WERI-Rb-1 (cell line): ENCODE results near the gene CEP76.

Experiments used
- DNase-seq: peaks from one replicate; pipeline ENCODE4 v3.0.0-alpha.2; 2020
- H3K27ac ChIP-seq: fragments of 250-450 bp; sonication (Bioruptor Pico); 2 replicates; pipeline ENCODE4 v1.5.1; 2020; ENCODE audit warnings: mild to moderate bottlenecking, moderate library complexity
- H3K27me3 ChIP-seq: fragments of 250-450 bp; sonication (Bioruptor Pico); 2 replicates; pipeline ENCODE4 v1.5.1; 2021; ENCODE audit warnings: mild to moderate bottlenecking, low read depth, moderate library complexity; ENCODE audit not compliant: insufficient read depth, severe bottlenecking
- H3K36me3 ChIP-seq: fragments of 250-450 bp; sonication (Bioruptor Pico); 2 replicates; pipeline ENCODE4 v1.5.1; 2020; ENCODE audit warnings: mild to moderate bottlenecking, moderate library complexity
- H3K4me3 ChIP-seq: 2 replicates; pipeline ENCODE4 v1.5.1; 2011; ENCODE audit warnings: low read depth, mild to moderate bottlenecking, control low read depth, low read length
- H3K9me3 ChIP-seq: fragments of 250-450 bp; sonication (Bioruptor Pico); 2 replicates; pipeline ENCODE4 v1.5.1; 2021; ENCODE audit warnings: mild to moderate bottlenecking, moderate library complexity; ENCODE audit not compliant: severe bottlenecking
- TF ChIP-seq, protein P1 (sequence below): IDR thresholded peaks from 2 replicates; pipeline ENCODE4 v1.5.1; 2011; ENCODE audit warnings: low read depth, mild to moderate bottlenecking, control low read depth, inconsistent platforms, low read length

CEP76 gene

DNA sequence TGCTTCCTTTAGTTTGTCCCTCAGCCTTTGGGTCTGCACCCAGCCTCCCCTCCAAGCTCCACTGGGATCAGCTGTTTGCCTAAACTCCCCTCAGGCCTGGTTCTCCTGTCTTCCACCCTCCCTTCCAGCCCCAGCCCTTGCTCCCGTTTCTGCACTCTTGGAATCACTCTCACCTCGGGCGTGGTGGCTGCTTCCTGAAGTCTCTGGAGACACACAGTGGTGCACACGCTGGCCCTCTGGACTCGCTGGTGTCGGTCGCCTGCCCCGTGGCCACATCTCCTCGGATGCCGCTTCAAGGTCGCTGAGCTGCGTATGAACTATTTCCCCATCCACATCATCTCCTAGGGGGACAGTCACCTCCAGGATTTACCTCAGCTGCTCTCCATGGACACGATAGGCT lies 46.6 kb upstream of the CEP76 start:
- Histone ChIP-seq H3K36me3 (no peaks in the 10 kb centered on the region), H3K27ac (no peak overlapping the region), H3K4me3 (no peak overlapping the region), H3K27me3 (no peaks in the 10 kb centered on the region), H3K9me3 (no peaks in the 10 kb centered on the region)
- TF ChIP-seq, protein P1, sequence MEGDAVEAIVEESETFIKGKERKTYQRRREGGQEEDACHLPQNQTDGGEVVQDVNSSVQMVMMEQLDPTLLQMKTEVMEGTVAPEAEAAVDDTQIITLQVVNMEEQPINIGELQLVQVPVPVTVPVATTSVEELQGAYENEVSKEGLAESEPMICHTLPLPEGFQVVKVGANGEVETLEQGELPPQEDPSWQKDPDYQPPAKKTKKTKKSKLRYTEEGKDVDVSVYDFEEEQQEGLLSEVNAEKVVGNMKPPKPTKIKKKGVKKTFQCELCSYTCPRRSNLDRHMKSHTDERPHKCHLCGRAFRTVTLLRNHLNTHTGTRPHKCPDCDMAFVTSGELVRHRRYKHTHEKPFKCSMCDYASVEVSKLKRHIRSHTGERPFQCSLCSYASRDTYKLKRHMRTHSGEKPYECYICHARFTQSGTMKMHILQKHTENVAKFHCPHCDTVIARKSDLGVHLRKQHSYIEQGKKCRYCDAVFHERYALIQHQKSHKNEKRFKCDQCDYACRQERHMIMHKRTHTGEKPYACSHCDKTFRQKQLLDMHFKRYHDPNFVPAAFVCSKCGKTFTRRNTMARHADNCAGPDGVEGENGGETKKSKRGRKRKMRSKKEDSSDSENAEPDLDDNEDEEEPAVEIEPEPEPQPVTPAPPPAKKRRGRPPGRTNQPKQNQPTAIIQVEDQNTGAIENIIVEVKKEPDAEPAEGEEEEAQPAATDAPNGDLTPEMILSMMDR: no peak
- DNase-seq: no peak

DNA sequence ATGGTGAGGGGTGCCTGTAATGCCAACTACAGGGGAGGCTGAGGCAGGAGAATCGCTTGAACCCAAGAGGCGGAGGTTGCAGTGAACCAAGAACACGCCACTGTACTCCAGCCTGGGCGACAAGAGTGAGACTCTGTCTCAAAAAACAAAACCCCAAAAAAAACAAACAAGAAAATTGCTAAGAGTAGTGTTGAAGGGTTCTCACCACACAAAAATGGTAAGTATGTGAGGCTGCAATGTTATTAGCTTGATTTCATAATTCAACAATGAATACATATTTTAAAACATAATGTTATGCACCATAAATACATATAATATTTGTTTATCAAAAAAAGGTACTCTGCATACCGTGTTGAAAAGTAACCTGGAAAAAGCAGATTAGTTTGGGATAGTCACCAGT lies 46.1 kb upstream of the CEP76 start:
- Histone ChIP-seq H3K27ac (no peak overlapping the region), H3K9me3 (no peaks in the 10 kb centered on the region), H3K27me3 (no peaks in the 10 kb centered on the region), H3K36me3 (no peaks in the 10 kb centered on the region), H3K4me3 (no peak overlapping the region)
- DNase-seq: no peak
- TF ChIP-seq, protein P1: no peak

DNA sequence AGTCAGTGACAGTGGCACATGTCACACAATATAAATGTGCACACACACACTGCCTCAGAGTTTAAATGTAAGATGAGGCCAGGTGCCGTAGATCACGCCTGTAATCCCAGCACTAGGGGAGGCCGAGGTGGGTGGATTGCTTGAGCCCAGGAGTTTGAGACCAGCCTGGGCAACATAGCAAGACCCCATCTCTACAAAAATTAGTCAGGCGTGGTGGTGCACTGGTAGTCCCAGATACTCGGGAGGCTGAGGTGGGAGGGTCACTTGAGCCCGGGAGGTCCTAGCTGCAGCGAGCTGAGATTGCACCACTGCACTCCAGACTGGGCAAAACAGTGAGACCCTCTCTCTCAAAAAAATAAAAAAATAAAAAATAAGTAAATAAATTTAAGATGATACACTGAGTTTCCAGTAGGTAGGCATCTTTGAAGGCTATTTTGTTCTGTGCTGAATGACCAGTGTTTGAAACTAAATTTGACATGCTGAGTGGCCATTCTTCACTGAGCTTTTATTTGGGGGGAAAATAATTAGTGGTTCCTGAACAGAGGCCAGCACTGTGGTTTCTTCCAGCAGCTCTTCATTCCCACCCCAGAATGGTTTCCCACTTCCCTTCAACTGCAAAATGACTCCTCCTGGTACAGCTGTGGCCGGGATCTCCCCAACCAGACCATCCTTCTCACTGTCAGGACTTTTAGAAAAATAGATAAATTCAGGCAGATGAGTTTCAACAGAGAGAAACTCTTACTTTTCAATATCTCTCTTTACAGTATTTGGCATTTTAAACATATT lies 45.2 kb upstream of the CEP76 start:
- TF ChIP-seq, protein P1: no peak
- H3K27ac ChIP-seq: no peak overlapping the region
- H3K9me3 ChIP-seq: no peaks in the 10 kb centered on the region
- no peaks in the 10 kb centered on the region for H3K36me3 ChIP-seq
- H3K27me3 ChIP-seq: no peaks in the 10 kb centered on the region
- DNase-seq: no peak
- no peak overlapping the region for H3K4me3 ChIP-seq

DNA sequence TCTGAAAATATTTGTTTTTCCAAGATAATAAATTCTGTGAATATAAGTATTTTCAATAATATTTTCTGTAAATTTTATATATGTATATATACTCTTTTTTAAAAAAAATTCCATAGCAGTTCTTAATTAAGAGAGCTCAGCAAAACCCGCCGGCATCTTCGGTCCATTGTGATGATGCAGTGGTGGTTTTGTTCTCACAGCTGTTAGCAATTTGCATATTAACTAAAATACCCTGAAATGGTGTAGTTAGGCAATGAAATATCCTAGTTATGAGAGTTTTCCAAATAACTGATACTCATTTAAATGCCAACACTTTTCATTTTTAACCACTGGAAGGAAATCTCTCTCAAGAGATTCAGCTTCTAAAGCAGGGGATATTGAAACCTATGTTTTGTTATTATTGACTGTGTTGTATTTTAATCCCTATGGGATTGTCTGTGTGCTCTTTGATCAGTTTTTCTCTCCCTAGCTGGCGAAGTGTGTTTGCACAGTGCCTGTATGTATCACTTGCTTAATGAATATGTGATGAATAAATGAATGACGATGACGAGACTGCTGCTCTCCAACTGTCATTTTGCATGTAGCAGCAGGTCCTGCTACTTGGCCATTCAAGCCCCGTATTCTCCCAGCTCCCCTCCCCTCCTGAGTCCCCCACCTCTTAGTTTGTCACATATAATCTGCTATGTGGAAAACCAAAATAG lies 42.7 kb upstream of the CEP76 start:
- H3K9me3 ChIP-seq: no peaks in the 10 kb centered on the region
- H3K36me3 ChIP-seq: no peaks in the 10 kb centered on the region
- no peak overlapping the region for H3K4me3 ChIP-seq
- TF ChIP-seq, protein P1: no peak
- no peak for DNase-seq
- H3K27ac ChIP-seq: no peak overlapping the region
- H3K27me3 ChIP-seq: no peaks in the 10 kb centered on the region

DNA sequence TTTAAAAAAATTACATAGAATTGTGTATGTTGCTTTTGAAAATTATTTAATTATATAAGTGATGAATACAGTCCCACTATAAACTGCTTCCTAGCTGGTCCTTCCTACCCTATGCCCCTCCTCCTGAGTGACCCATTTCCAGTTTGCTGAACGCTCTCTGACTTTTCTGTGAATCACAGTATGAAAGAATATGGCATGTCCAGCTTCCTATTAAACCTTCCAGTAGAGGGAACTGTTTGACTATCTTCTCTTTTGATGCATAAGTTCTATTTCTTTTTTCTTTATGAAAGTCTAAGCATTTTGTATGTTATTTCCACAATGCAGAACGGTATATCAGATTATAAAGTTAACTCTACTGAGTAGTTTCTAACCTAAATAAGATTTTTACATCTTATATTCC lies 41.6 kb upstream of the CEP76 start:
- H3K27ac ChIP-seq: no peak overlapping the region
- H3K27me3 ChIP-seq: no peaks in the 10 kb centered on the region
- TF ChIP-seq, protein P1: no peak
- H3K9me3 ChIP-seq: no peaks in the 10 kb centered on the region
- DNase-seq: no peak
- H3K36me3 ChIP-seq: no peaks in the 10 kb centered on the region
- no peak overlapping the region for H3K4me3 ChIP-seq
